ENCODE results near the gene ACSF3.

DNA sequence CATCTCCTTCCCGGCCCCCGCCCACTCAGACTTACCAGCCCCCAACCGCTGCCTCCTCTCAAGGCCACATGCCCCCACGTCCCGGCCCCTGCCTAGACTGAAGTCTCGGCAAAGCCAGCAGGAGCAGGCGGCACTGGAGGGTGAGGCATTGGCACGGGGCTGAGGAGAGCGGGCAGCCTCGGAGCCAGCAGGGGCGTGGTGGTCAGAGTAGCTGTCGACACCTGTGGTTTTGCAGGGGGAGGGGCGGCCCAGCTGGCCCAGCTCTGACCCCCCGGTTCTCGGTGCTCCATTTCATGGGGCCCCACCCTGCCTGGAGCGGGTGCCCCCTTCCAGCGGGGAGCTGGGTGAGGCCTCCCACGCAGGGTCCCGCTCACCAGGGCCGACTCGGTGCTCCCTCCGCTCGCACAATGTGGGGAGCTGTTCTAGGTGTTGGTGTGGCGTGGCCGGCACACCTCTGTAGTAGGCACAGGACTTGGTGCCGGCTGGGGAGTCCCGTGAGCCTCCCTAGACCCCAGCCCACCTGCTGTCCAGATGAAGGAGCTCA lies 82.6 kb downstream of the ACSF3 start:
- TF ChIP-seq, protein P1, sequence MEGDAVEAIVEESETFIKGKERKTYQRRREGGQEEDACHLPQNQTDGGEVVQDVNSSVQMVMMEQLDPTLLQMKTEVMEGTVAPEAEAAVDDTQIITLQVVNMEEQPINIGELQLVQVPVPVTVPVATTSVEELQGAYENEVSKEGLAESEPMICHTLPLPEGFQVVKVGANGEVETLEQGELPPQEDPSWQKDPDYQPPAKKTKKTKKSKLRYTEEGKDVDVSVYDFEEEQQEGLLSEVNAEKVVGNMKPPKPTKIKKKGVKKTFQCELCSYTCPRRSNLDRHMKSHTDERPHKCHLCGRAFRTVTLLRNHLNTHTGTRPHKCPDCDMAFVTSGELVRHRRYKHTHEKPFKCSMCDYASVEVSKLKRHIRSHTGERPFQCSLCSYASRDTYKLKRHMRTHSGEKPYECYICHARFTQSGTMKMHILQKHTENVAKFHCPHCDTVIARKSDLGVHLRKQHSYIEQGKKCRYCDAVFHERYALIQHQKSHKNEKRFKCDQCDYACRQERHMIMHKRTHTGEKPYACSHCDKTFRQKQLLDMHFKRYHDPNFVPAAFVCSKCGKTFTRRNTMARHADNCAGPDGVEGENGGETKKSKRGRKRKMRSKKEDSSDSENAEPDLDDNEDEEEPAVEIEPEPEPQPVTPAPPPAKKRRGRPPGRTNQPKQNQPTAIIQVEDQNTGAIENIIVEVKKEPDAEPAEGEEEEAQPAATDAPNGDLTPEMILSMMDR (conservative IDR thresholded peaks at IDR 0.05; ENCODE audit: low read length): no peak
- TF ChIP-seq EZH2phosphoT487 (IDR thresholded peaks at IDR 0.05; ENCODE audit: borderline replicate concordance, low read depth, low read length): no peak
